Right lobe of liver (tissue), 6 donors: ENCODE measurements around the gene DSN1. TPM values are rescaled to one million over a fixed set of nuclear protein-coding genes. Genes with fewer than 3 reads are reported as not detected.

Experiments
- ATAC-seq, 4 donors: fragments of 200-7000 bp; cut with Tn5 transposase; one replicate each; pipeline ENCODE4 v1.9.1; 2020; ENCODE audit warnings: mild to moderate bottlenecking in 4 of 4, moderate library complexity in 4 of 4
- DNase-seq, 3 donors: peaks; one replicate each; pipeline ENCODE4 v3.0.0-alpha.2; 2020
- H3K27ac ChIP-seq, 3 donors: fragments of 200-600 bp; one replicate each; pipeline ENCODE4 v1.8.0; 2022
- H3K27me3 ChIP-seq, 2 donors: fragments of 200-600 bp; one replicate each; pipeline ENCODE4 v1.8.0; 2022
- H3K36me3 ChIP-seq, 4 donors: fragments of 200-600 bp; sonication (generic) in 1 of 4; one replicate each; pipeline versions ENCODE4 v1.5.1 to v1.8.0; 2017 to 2022; ENCODE audit warnings: control low read depth in 1 of 4
- H3K4me1 ChIP-seq, 4 donors: fragments of 200-600 bp; sonication (generic) in 1 of 4; one replicate each; pipeline versions ENCODE4 v1.5.1 to v1.8.0; 2017 to 2022; ENCODE audit warnings: control low read depth in 1 of 4
- H3K4me3 ChIP-seq, 3 donors: fragments of 200-600 bp; one replicate each; pipeline ENCODE4 v1.8.0; 2022
- H3K9me3 ChIP-seq, 4 donors: fragments of 200-600 bp; sonication (generic) in 1 of 4; one replicate each; pipeline versions ENCODE4 v1.5.1 to v1.8.0; 2017 to 2022; ENCODE audit warnings: control low read depth in 1 of 4
- CTCF ChIP-seq, 4 donors: fragments of 200-600 bp in 3 of 4; fragments of 450-650 bp in 1 of 4; IDR thresholded peaks; one replicate each; pipeline versions ENCODE4 v1.5.1 to v1.8.0; 2016 to 2022; ENCODE audit warnings: antibody characterized with exemption in 4 of 4, mild to moderate bottlenecking in 2 of 4
- POLR2A ChIP-seq: fragments of 450-650 bp; IDR thresholded peaks from one replicate; pipeline ENCODE4 v1.6.1; 2017; ENCODE audit warnings: antibody characterized with exemption, mild to moderate bottlenecking
- WGBS: methylation state at CpG from one replicate; pipeline ENCODE4 v1.1.6; 2018; ENCODE audit warnings: low coverage, low lambda C conversion rate; ENCODE audit not compliant: insufficient coverage; ENCODE audit errors: missing lambda C conversion rate; 5-methylcytosine and 5-hydroxymethylcytosine counted together
- intact Hi-C, 2 donors: fragments of 100-400 bp; cut with DNase I; formaldehyde crosslinking; loops; one replicate each; pipeline versions ENCODE4 v1.11.2 to v1.14.1; 2022
- total RNA-seq, 6 experiments: library from RNA; depleted of rRNA in 2 of 6; stranded (reverse); fragments of >200 nt in 2 of 6; fragmentation: NEBNext Ultra II Directional in 3 of 6; extraction: Animal tissue kit (Norgen Biotek cat#: 25700) in 3 of 6; gene quantifications; one replicate each; pipeline versions ENCODE4 v1.1.0 to v1.2.4, GENCODE V29; 2016 to 2023
- donor health status: DM: no; HTN: yes; CAD: no.
- donor health status: DM: no; HTN: no; CAD: no.
- donor health status: DM: no; HTN: no; CAD: no.
- donor health status: DM: no; HTN: yes; CAD: no.
- donor health status: DM: no; HTN: yes; CAD: no.

Gene DSN1
- total RNA-seq, 6 experiments from 2014 or later, result 2.7 to 9.8 (median 4.7) TPM

GRCh38 chr20:36778831-36779655, 5.5 kb upstream of the DSN1 start:
- ATAC-seq, result no peak
- WGBS, result 41% methylated on average over 2 of the region's 3 CpGs
- Histone ChIP-seq H3K4me3 (no peak overlapping the region), H3K27ac (no peak overlapping the region), H3K4me1 (no peaks in the 10 kb centered on the region), H3K9me3 (no peaks in the 10 kb centered on the region), H3K27me3 (no peaks in the 10 kb centered on the region), H3K36me3 (no peaks in the 10 kb centered on the region)
- no peak for TF ChIP-seq POLR2A
- TF ChIP-seq CTCF (IDR thresholded peaks at IDR 0.05), result no peak
- intact Hi-C loops, result no loop called here
- no peak for DNase-seq

- H3K9me3 ChIP-seq, result no peaks in the 10 kb centered on the region
- no peak for ATAC-seq
- intact Hi-C loops, result no loop called here
- no peak overlapping the region for H3K27ac ChIP-seq
- WGBS, result 88% methylated on average over 1 of the region's 3 CpGs
- H3K4me1 ChIP-seq, result peaks cover 0 to 7% (median 3%) of the 10 kb centered on the region in 4 donors
- no peaks in the 10 kb centered on the region for H3K27me3 ChIP-seq
- no peaks in the 10 kb centered on the region for H3K36me3 ChIP-seq
- no peak overlapping the region for H3K4me3 ChIP-seq
- TF ChIP-seq CTCF (IDR thresholded peaks at IDR 0.05), result no peak
- no peak for TF ChIP-seq POLR2A
- DNase-seq, result no peak
Measured at GRCh38 chr20:36777576-36777975, 4.0 kb upstream of the DSN1 start.

- TF ChIP-seq POLR2A (no peak), CTCF (IDR thresholded peaks at IDR 0.05) (no peak)
- 49% methylated on average over 3 of the region's 3 CpGs for WGBS
Measured at GRCh38 chr20:36777167-36777566, 3.6 kb upstream of the DSN1 start.

GRCh38 chr20:36775826-36776225, 2.3 kb upstream of the DSN1 start:
- WGBS, result 89% methylated on average over 3 of the region's 3 CpGs
- no peaks in the 10 kb centered on the region for H3K36me3 ChIP-seq
- H3K27me3 ChIP-seq, result no peaks in the 10 kb centered on the region
- peaks cover 0 to 8% (median 3%) of the 10 kb centered on the region in 4 donors for H3K4me1 ChIP-seq
- intact Hi-C loops, result no loop called here
- ATAC-seq (no peak), DNase-seq (no peak)
- TF ChIP-seq POLR2A, result no peak
- no peak for TF ChIP-seq CTCF (IDR thresholded peaks at IDR 0.05)
- H3K4me3 ChIP-seq, result no peak overlapping the region
- no peaks in the 10 kb centered on the region for H3K9me3 ChIP-seq
- H3K27ac ChIP-seq, result no peak overlapping the region

More at GRCh38 chr20:36777167-36777566, 3.6 kb upstream of the DSN1 start:
- intact Hi-C loops, result no loop called here
- H3K36me3 ChIP-seq, result no peaks in the 10 kb centered on the region
- no peaks in the 10 kb centered on the region for H3K27me3 ChIP-seq
- H3K9me3 ChIP-seq, result no peaks in the 10 kb centered on the region
- H3K4me1 ChIP-seq, result peaks cover 0 to 8% (median 3%) of the 10 kb centered on the region in 4 donors
- DNase-seq (no peak), ATAC-seq (no peak)
- no peak overlapping the region for H3K27ac ChIP-seq
- H3K4me3 ChIP-seq, result no peak overlapping the region
